Astrocyte (in vitro differentiated cells and primary cell): ENCODE results near the gene CACNG7.

ENCODE experiments used
- EZH2 ChIP-seq: IDR thresholded peaks from 2 replicates; pipeline ENCODE4 v1.6.1; 2012; ENCODE audit warnings: mild to moderate bottlenecking, low read length, inconsistent platforms; ENCODE audit not compliant: insufficient read depth
- TF ChIP-seq, protein P1 (sequence below): IDR thresholded peaks from 2 replicates; pipeline ENCODE4 v1.5.1; 2011; ENCODE audit warnings: low read depth, mild to moderate bottlenecking, inconsistent platforms, low read length, moderate library complexity; ENCODE audit not compliant: insufficient read depth

DNA sequence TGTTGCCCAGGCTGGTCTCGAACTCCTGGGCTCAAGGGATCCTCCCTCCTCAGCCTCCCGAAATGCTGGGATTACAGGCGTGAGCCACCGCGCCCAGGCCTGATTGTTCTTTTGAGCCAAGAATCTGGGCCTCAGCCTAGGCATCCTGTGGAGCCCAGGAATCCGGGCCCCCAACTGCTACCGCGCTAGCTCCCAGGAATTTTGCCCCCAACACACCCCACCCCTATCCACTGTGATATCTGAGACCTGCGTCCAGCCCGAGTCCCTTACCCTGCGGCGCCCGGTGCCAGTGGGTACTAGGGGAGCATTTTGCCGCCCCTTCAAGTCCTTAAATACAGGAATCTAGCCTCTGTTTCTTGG, 42.2 kb upstream of the CACNG7 start:
- TF ChIP-seq, protein P1, sequence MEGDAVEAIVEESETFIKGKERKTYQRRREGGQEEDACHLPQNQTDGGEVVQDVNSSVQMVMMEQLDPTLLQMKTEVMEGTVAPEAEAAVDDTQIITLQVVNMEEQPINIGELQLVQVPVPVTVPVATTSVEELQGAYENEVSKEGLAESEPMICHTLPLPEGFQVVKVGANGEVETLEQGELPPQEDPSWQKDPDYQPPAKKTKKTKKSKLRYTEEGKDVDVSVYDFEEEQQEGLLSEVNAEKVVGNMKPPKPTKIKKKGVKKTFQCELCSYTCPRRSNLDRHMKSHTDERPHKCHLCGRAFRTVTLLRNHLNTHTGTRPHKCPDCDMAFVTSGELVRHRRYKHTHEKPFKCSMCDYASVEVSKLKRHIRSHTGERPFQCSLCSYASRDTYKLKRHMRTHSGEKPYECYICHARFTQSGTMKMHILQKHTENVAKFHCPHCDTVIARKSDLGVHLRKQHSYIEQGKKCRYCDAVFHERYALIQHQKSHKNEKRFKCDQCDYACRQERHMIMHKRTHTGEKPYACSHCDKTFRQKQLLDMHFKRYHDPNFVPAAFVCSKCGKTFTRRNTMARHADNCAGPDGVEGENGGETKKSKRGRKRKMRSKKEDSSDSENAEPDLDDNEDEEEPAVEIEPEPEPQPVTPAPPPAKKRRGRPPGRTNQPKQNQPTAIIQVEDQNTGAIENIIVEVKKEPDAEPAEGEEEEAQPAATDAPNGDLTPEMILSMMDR, result no peak
- no peak for TF ChIP-seq EZH2
